ENCODE measurements around the gene DOHH.

The DOHH gene

GRCh38 chr19:3442487-3443071 lies 57.9 kb downstream of the DOHH start:
- H3K27ac Mint-ChIP-seq = peak overlapping the region in 2 of 3 experiments; percentile 22 to 48
- H3K27me3 Mint-ChIP-seq (ENCODE audit: low read depth) = peaks cover 4% of the 10 kb centered on the region
- no peaks in the 10 kb centered on the region for H3K9me3 Mint-ChIP-seq
- TF ChIP-seq CTCF (IDR thresholded peaks at IDR 0.05; ENCODE audit: unreplicated experiment in 3 of 3) = no peak
- H3K36me3 Mint-ChIP-seq (ENCODE audit: low read depth) = peaks cover 5% of the 10 kb centered on the region
- no peak overlapping the region for H3K4me3 Mint-ChIP-seq
- H3K4me1 Mint-ChIP-seq = peaks cover 16% of the 10 kb centered on the region

GRCh38 chr19:3441986-3442329 lies 58.5 kb downstream of the DOHH start:
- Mint-ChIP-seq H3K27me3 (ENCODE audit: low read depth) (peaks cover 4% of the 10 kb centered on the region), H3K4me1 (peaks cover 16% of the 10 kb centered on the region), H3K9me3 (no peaks in the 10 kb centered on the region), H3K4me3 (no peak overlapping the region), H3K27ac (peak overlapping the region in 2 of 3 experiments; percentile 22 to 48), H3K36me3 (ENCODE audit: low read depth) (peaks cover 5% of the 10 kb centered on the region)
- no peak for TF ChIP-seq CTCF (IDR thresholded peaks at IDR 0.05; ENCODE audit: unreplicated experiment in 3 of 3)

- Mint-ChIP-seq H3K4me1 (peaks cover 16% of the 10 kb centered on the region), H3K9me3 (no peaks in the 10 kb centered on the region), H3K36me3 (ENCODE audit: low read depth) (peaks cover 5% of the 10 kb centered on the region), H3K27ac (peak overlapping the region in 1 of 3 experiments; percentile 48), H3K27me3 (ENCODE audit: low read depth) (peaks cover 4% of the 10 kb centered on the region), H3K4me3 (no peak overlapping the region)
- TF ChIP-seq CTCF (IDR thresholded peaks at IDR 0.05; ENCODE audit: unreplicated experiment in 3 of 3) = no peak
These were observed 59.1 kb downstream of the DOHH start for GRCh38 chr19:3441089-3441985.

Data from nephron (organoid).